Measurements from ENCODE around the gene VSTM4. TPM values are rescaled to one million over a fixed set of nuclear protein-coding genes. Genes with fewer than 3 reads are reported as not detected.

VSTM4 gene
- total and polyA plus RNA-seq, 9 of the 15 experiments (the other 6 are each of a cell fraction or from before 2014, with no cell fraction given): 1.0 to 7.9 (median 3.0) TPM

GRCh38 chr10:49112098-49112497, 3.2 kb downstream of the VSTM4 start:
- no TSS peak for BruUV-seq (replicated peaks)
- FAIRE-seq: no peak

More at GRCh38 chr10:49112098-49112497, 3.2 kb downstream of the VSTM4 start:
- H3K4me3 ChIP-seq: no peak overlapping the region
- no peaks in the 10 kb centered on the region for H3K9me3 ChIP-seq (replicated peaks; ENCODE audit: control insufficient read depth, insufficient read depth, low read depth, low read length)
- TF ChIP-seq EP400 (IDR thresholded peaks at IDR 0.05): no peak
- no peak for TF ChIP-seq ARID4B (CRISPR knock-in tag; IDR thresholded peaks at IDR 0.05)
- TF ChIP-seq SMARCC2 (IDR thresholded peaks at IDR 0.05; ENCODE audit: low read depth): no peak
- TF ChIP-seq COPS2 (conservative IDR thresholded peaks at IDR 0.05): no peak
- no peak for TF ChIP-seq SMARCE1 (IDR thresholded peaks at IDR 0.05)
- no peak for TF ChIP-seq ZNF134 (CRISPR knock-in tag; conservative IDR thresholded peaks at IDR 0.05)
- no peak for TF ChIP-seq POLR2A (conservative IDR thresholded peaks at IDR 0.05)
- no peak for TF ChIP-seq ZNF24 (IDR thresholded peaks at IDR 0.05)
- TF ChIP-seq PTTG1 (tag; IDR thresholded peaks at IDR 0.05; ENCODE audit: low read depth): no peak
- TF ChIP-seq FOXJ2 (tag; IDR thresholded peaks at IDR 0.05): no peak
- no peak for TF ChIP-seq ESRRB (CRISPR knock-in tag; IDR thresholded peaks at IDR 0.05; ENCODE audit: borderline replicate concordance)
- TF ChIP-seq JUN (IDR thresholded peaks at IDR 0.05; ENCODE audit: borderline replicate concordance, low read depth, low read length): no peak
- TF ChIP-seq JUN (CRISPR knock-in tag; IDR thresholded peaks at IDR 0.05; ENCODE audit: borderline replicate concordance): no peak
- no peak for TF ChIP-seq TFAP4 (CRISPR knock-in tag; IDR thresholded peaks at IDR 0.05; ENCODE audit: borderline replicate concordance)
- TF ChIP-seq UBTF (IDR thresholded peaks at IDR 0.05; ENCODE audit: borderline replicate concordance in 1 of 2, low read depth in 2 of 2, low read length in 2 of 2): no peak
- DNase-seq (ENCODE audit: extremely low read depth in 1 of 4, low spot score in 3 of 4): no peak
- intact Hi-C loops (cut with micrococcal nuclease): no loop called here
- H3K9me1 ChIP-seq (ENCODE audit: control insufficient read depth, insufficient read depth, low read length): no peaks in the 10 kb centered on the region
- peaks cover 6% of the 10 kb centered on the region; the same call in 2 of the 3 replicates for H3K79me2 ChIP-seq (ENCODE audit: control insufficient read depth, insufficient read depth, low read length)
- H3K9ac ChIP-seq (ENCODE audit: insufficient read depth in 1 of 2, low read depth in 2 of 2, low read length in 2 of 2): no peak overlapping the region; a peak in 1 of 4 replicates
- ATAC-seq: no peak
- no peak overlapping the region for H3K27ac ChIP-seq (ENCODE audit: extremely low read depth, low read depth, low read length)
- H4K20me1 ChIP-seq (replicated peaks; ENCODE audit: control insufficient read depth, insufficient read depth, low read length): no peaks in the 10 kb centered on the region
- peaks cover 5 to 25% of the 10 kb centered on the region in 2 experiments; a peak in 4 of 5 replicates for H3K4me1 ChIP-seq (replicated peaks in 1 of 2; ENCODE audit: control insufficient read depth in 2 of 2, insufficient read depth in 2 of 2, low read length in 2 of 2)
- no peak overlapping the region for H2AFZ ChIP-seq (ENCODE audit: low read depth, low read length)
- 59% methylated on average over 3 of the region's 3 CpGs for WGBS (ENCODE audit: insufficient coverage, low coverage, missing lambda C conversion rate)
- CTCF ChIA-PET (ENCODE audit: low intra/inter-chr PET ratio): no interaction called here
- H3K36me3 ChIP-seq (ENCODE audit: control insufficient read depth, insufficient read depth, low read length): peaks cover 2% of the 10 kb centered on the region; the same call in 2 of the 3 replicates
- in situ Hi-C loops (cut with MboI): no loop called here
- no peaks in the 10 kb centered on the region for H3K27me3 ChIP-seq (ENCODE audit: control insufficient read depth in 2 of 2, insufficient read depth in 2 of 2, low read length in 2 of 2)
- POLR2A ChIA-PET: interaction anchor here (0.6 to 2.0 kb wide), 4 partner anchors 8 to 408 kb away, joined by 3 to 5 read pairs (median 3); no protein-coding TSS in a partner anchor
- H3K4me2 ChIP-seq (ENCODE audit: insufficient read depth, low read length): no peak overlapping the region
